Measurements from ENCODE around the gene DPH7. TPM values are rescaled to one million over a fixed set of nuclear protein-coding genes. Genes with fewer than 3 reads are reported as not detected.

DPH7 gene
- total and polyA plus RNA-seq, 2 of the 8 experiments (the other 6 are each of a cell fraction or from before 2014, with no cell fraction given): 44.6 to 45.5 TPM

- TF ChIP-seq, protein P1, sequence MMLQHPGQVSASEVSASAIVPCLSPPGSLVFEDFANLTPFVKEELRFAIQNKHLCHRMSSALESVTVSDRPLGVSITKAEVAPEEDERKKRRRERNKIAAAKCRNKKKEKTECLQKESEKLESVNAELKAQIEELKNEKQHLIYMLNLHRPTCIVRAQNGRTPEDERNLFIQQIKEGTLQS (IDR thresholded peaks at IDR 0.05; ENCODE audit: insufficient read depth, low read depth, low read length): peak; percentile 83
- TF ChIP-seq USF2 (IDR thresholded peaks at IDR 0.05; ENCODE audit: low read length) (peak; percentile 79), CTBP2 (IDR thresholded peaks at IDR 0.05; ENCODE audit: borderline replicate concordance, insufficient read depth, insufficient read length, low read length) (no peak), CBX8 (IDR thresholded peaks at IDR 0.05; ENCODE audit: borderline replicate concordance, low read depth, low read length) (no peak)
Observed at GRCh38 chr9:137534256-137535119, 44.2 kb downstream of the DPH7 start (continued).
